Measurements from ENCODE around the gene CADPS2. TPM values are rescaled to one million over a fixed set of nuclear protein-coding genes. Genes with fewer than 3 reads are reported as not detected.

CADPS2 gene
- total RNA-seq, 4 donors from 2014 or later = 2.1 to 3.7 (median 2.8) TPM

DNA sequence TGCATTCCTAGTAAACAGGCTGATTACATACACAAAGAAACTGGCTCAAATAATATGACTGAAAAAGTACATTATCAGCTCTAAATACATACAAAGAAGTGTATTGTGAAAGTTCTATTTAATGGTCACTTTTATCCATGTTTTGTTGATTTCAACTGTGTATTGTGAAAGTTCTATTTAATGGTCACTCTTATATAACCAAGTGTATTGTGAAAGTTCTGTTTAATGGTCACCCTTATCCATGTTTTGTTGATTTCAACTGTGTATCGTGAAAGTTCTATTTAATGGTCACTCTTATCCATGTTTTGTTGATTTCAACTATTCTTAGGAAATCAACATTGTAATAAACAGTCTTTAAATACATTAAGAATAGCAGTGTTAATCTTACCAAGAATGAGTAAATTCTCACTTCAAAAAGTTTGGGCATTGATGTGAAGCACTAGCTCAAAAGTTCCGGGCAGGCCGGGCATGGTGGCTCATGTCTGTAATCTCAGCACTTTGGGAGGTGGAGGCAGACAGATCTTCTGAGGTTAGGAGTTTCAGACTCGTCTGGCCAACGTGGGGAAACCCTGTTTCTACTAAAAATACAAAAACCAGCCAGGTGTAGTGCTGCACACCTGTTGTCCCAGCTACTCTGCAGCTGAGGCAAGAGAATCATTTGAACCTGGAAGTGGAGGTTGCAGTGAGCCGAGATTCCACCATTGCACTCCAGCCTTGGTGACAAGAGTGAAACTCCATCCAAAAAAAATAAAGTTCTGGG lies 546.9 kb downstream of the CADPS2 start:
- Histone ChIP-seq H3K27ac (no peak overlapping the region), H3K27me3 (no peaks in the 10 kb centered on the region), H3K9me3 (no peaks in the 10 kb centered on the region), H3K4me3 (no peak overlapping the region), H3K36me3 (no peaks in the 10 kb centered on the region), H3K4me1 (no peaks in the 10 kb centered on the region)
- TF ChIP-seq, protein P1, sequence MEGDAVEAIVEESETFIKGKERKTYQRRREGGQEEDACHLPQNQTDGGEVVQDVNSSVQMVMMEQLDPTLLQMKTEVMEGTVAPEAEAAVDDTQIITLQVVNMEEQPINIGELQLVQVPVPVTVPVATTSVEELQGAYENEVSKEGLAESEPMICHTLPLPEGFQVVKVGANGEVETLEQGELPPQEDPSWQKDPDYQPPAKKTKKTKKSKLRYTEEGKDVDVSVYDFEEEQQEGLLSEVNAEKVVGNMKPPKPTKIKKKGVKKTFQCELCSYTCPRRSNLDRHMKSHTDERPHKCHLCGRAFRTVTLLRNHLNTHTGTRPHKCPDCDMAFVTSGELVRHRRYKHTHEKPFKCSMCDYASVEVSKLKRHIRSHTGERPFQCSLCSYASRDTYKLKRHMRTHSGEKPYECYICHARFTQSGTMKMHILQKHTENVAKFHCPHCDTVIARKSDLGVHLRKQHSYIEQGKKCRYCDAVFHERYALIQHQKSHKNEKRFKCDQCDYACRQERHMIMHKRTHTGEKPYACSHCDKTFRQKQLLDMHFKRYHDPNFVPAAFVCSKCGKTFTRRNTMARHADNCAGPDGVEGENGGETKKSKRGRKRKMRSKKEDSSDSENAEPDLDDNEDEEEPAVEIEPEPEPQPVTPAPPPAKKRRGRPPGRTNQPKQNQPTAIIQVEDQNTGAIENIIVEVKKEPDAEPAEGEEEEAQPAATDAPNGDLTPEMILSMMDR (IDR thresholded peaks at IDR 0.05 in 4 of 5, conservative IDR thresholded peaks at IDR 0.05 in 1 of 5) = no peak
- no peak for TF ChIP-seq POLR2A (IDR thresholded peaks at IDR 0.05)
- in situ Hi-C loops (cut with MboI; ENCODE audit: low sequenced_read_pairs in 4 of 4) (no loop called here), intact Hi-C loops (cut with DNase I; ENCODE audit: low total_unique reads) (no loop called here)
- ATAC-seq (no peak), DNase-seq (no peak)

DNA sequence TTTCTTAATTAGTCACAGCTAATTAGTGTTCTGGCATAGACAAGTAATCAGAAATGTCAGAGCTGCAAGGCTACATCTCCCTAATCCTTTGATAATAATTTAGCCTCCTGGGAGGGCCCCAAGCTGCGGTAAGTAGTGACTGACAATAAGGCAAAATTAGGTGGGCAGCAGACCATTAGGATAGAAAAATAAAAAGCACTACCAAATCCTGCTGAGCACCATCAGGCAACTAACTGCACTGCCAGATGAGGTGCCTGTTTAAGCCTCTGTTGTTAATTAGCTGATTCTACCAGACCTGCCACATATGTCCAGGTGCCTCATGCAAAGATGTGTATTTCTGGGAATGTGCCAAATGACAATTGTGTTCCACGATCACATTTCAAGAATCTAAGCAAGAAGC lies 549.2 kb downstream of the CADPS2 start:
- Histone ChIP-seq H3K4me3 (no peak overlapping the region), H3K9me3 (no peaks in the 10 kb centered on the region), H3K4me1 (no peaks in the 10 kb centered on the region), H3K27ac (no peak overlapping the region), H3K36me3 (no peaks in the 10 kb centered on the region), H3K27me3 (no peaks in the 10 kb centered on the region)
- DNase-seq = no peak
- in situ Hi-C loops (cut with MboI; ENCODE audit: low sequenced_read_pairs in 4 of 4) = no loop called here
- no peak for ATAC-seq
- intact Hi-C loops (cut with DNase I; ENCODE audit: low total_unique reads) = no loop called here
- TF ChIP-seq, protein P1 (IDR thresholded peaks at IDR 0.05 in 4 of 5, conservative IDR thresholded peaks at IDR 0.05 in 1 of 5) = no peak
- TF ChIP-seq POLR2A (IDR thresholded peaks at IDR 0.05) = no peak

DNA sequence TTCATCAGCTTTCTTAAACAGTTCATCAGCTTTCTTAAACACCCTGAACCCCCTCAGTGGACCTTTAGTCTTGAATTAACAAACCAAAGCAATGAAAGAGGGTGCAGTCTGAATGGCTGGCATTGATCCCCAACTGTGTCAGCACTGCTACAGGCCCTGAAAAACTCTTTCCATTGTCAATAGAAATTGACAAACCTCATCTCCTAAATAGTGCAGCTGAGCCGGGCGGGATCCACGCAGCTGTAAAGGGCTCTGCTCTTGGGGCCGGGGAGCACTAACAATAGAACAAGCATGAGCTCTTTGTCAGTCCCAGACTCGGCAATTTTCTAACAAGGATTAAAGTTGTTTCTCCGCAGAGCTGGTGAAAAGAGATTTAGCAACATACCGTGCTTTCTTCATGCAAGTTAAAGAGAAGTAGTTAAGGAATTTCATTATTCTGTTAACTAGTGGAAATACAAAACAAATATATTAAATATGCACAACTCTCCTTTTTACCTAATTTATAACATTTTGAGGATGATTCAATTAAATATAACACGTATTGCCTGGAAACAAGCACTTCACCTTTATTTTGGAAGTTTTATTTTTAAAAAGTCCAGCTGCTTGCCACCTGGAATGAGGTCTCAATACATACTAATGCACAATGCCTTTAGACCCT lies 557.0 kb downstream of the CADPS2 start:
- no peaks in the 10 kb centered on the region for H3K4me1 ChIP-seq
- ATAC-seq (no peak), DNase-seq (no peak)
- H3K36me3 ChIP-seq = no peaks in the 10 kb centered on the region
- no peak overlapping the region for H3K27ac ChIP-seq
- intact Hi-C loops (cut with DNase I; ENCODE audit: low total_unique reads) = no loop called here
- H3K9me3 ChIP-seq = no peaks in the 10 kb centered on the region
- in situ Hi-C loops (cut with MboI; ENCODE audit: low sequenced_read_pairs in 4 of 4) = no loop called here
- H3K4me3 ChIP-seq = no peak overlapping the region
- TF ChIP-seq, protein P1 (IDR thresholded peaks at IDR 0.05 in 4 of 5, conservative IDR thresholded peaks at IDR 0.05 in 1 of 5) = no peak
- TF ChIP-seq POLR2A (IDR thresholded peaks at IDR 0.05) = no peak
- no peaks in the 10 kb centered on the region for H3K27me3 ChIP-seq

DNA sequence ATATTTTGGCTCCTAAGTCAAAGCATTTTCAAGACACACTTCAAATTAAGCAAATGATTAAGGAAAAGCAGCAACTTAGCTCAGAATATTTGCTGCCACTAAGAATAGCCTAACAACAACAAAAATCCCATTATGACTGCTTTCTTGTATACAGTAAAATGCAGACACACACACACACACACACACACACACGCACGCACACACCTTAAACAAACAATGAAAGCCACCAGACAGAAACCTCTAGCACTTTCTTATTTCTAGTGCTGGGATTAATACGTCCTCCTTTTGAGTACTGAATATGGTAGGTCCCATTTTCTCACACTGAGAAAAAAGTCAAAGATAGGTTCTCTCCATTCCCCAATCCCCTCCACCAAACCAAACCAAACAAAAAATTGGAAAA lies 558.3 kb downstream of the CADPS2 start:
- H3K4me1 ChIP-seq = no peaks in the 10 kb centered on the region
- ATAC-seq = no peak
- H3K9me3 ChIP-seq = no peaks in the 10 kb centered on the region
- no peak for DNase-seq
- H3K27me3 ChIP-seq = no peaks in the 10 kb centered on the region
- H3K36me3 ChIP-seq = no peaks in the 10 kb centered on the region
- in situ Hi-C loops (cut with MboI; ENCODE audit: low sequenced_read_pairs in 4 of 4) = no loop called here
- no peak overlapping the region for H3K4me3 ChIP-seq
- H3K27ac ChIP-seq = no peak overlapping the region
- TF ChIP-seq, protein P1 (IDR thresholded peaks at IDR 0.05 in 4 of 5, conservative IDR thresholded peaks at IDR 0.05 in 1 of 5) = no peak
- no peak for TF ChIP-seq POLR2A (IDR thresholded peaks at IDR 0.05)
- intact Hi-C loops (cut with DNase I; ENCODE audit: low total_unique reads) = no loop called here
